Measurements from ENCODE around the gene LKAAEAR1.

DNA sequence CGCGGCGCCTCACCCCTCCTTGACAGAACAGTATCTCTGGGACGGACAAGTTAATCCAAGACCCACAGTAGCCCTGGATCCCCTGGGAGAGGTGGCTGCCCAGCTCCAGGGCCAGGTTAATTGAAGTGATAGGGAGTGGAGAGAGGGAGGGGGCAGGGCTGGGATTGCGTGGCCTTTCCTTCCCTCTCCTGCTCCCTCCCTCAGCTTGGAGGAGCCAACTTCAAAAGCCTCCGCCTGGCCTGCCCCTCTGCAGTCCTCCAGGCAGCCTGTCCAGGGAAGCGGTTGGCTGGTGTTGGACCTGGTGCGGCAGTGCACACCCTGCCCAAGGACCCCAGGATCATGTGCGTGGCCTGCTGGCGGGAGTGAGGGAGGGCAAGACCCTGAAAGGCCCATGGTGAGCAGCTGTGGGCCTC is 48.3 kb downstream of the LKAAEAR1 start, which contains the start of gene C20orf204:
- TF ChIP-seq, protein P1, sequence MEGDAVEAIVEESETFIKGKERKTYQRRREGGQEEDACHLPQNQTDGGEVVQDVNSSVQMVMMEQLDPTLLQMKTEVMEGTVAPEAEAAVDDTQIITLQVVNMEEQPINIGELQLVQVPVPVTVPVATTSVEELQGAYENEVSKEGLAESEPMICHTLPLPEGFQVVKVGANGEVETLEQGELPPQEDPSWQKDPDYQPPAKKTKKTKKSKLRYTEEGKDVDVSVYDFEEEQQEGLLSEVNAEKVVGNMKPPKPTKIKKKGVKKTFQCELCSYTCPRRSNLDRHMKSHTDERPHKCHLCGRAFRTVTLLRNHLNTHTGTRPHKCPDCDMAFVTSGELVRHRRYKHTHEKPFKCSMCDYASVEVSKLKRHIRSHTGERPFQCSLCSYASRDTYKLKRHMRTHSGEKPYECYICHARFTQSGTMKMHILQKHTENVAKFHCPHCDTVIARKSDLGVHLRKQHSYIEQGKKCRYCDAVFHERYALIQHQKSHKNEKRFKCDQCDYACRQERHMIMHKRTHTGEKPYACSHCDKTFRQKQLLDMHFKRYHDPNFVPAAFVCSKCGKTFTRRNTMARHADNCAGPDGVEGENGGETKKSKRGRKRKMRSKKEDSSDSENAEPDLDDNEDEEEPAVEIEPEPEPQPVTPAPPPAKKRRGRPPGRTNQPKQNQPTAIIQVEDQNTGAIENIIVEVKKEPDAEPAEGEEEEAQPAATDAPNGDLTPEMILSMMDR (conservative IDR thresholded peaks at IDR 0.05; ENCODE audit: low read length), result no peak
- no peak for TF ChIP-seq EZH2phosphoT487 (IDR thresholded peaks at IDR 0.05; ENCODE audit: borderline replicate concordance, low read depth, low read length)

Data from OCI-LY7 (cell line).